GM06990 (cell line): Measurements from ENCODE around the gene SLC12A8.

Experiments used
- DNase-seq: peaks from one replicate; pipeline ENCODE4 v3.0.0-alpha.2; 2011; ENCODE audit not compliant: insufficient read length; ENCODE audit errors: extremely low read depth
- H3K27me3 ChIP-seq: replicated peaks from 2 replicates; pipeline ENCODE4 v1.6.0; 2011; ENCODE audit warnings: low read length; ENCODE audit not compliant: control insufficient read depth, insufficient read depth
- H3K36me3 ChIP-seq: 2 replicates; pipeline ENCODE4 v1.5.1; 2011; ENCODE audit warnings: low read length; ENCODE audit not compliant: control insufficient read depth, insufficient read depth
- H3K4me3 ChIP-seq: replicated peaks from 2 replicates; pipeline ENCODE4 v1.5.1; 2011; ENCODE audit warnings: low read depth, mild to moderate bottlenecking, control low read depth, low read length
- CTCF ChIP-seq: IDR thresholded peaks from 2 replicates; pipeline ENCODE4 v1.5.1; 2011; ENCODE audit warnings: low read length, control low read depth, mild to moderate bottlenecking, inconsistent platforms; ENCODE audit not compliant: insufficient read depth, poor library complexity, severe bottlenecking

The SLC12A8 gene

GRCh38 chr3:125175295-125176078 is 37.1 kb downstream of the SLC12A8 start:
- Histone ChIP-seq H3K27me3 (no peaks in the 10 kb centered on the region), H3K4me3 (no peak overlapping the region), H3K36me3 (no peaks in the 10 kb centered on the region)
- TF ChIP-seq CTCF = no peak
- DNase-seq = no peak

- no peak overlapping the region for H3K4me3 ChIP-seq
- DNase-seq = no peak
- no peaks in the 10 kb centered on the region for H3K36me3 ChIP-seq
- no peaks in the 10 kb centered on the region for H3K27me3 ChIP-seq
- TF ChIP-seq CTCF = no peak
These were observed 40.2 kb downstream of the SLC12A8 start for GRCh38 chr3:125172346-125172745.

- H3K4me3 ChIP-seq = no peak overlapping the region
- TF ChIP-seq CTCF = no peak
- H3K36me3 ChIP-seq = no peaks in the 10 kb centered on the region
- no peaks in the 10 kb centered on the region for H3K27me3 ChIP-seq
- no peak for DNase-seq
These were observed 43.7 kb downstream of the SLC12A8 start for GRCh38 chr3:125168711-125169393.

GRCh38 chr3:125166599-125167136 is 45.9 kb downstream of the SLC12A8 start:
- Histone ChIP-seq H3K4me3 (no peak overlapping the region), H3K27me3 (no peaks in the 10 kb centered on the region), H3K36me3 (no peaks in the 10 kb centered on the region)
- no peak for TF ChIP-seq CTCF
- no peak for DNase-seq

- Histone ChIP-seq H3K36me3 (no peaks in the 10 kb centered on the region), H3K27me3 (no peaks in the 10 kb centered on the region), H3K4me3 (no peak overlapping the region)
- DNase-seq = no peak
- TF ChIP-seq CTCF = no peak
These were observed 46.5 kb downstream of the SLC12A8 start for GRCh38 chr3:125165948-125166553.
